Karpas-422 (cell line): ENCODE data around the gene ETS2. TPM values are rescaled to one million over a fixed set of nuclear protein-coding genes. Genes with fewer than 3 reads are reported as not detected.

ENCODE experiments used
- DNase-seq: peaks from one replicate; pipeline ENCODE4 v3.0.0-alpha.2; 2015
- H2AFZ ChIP-seq: fragments of 200-600 bp; sonication (generic); 2 replicates; pipeline ENCODE4 v1.6.1; 2014; ENCODE audit warnings: antibody characterized with exemption, low read length, mixed read lengths
- H3K27ac ChIP-seq: fragments of 200-600 bp; sonication (generic); 2 replicates; pipeline ENCODE4 v1.5.1; 2014; ENCODE audit warnings: mild to moderate bottlenecking, low read length, moderate library complexity
- H3K27me3 ChIP-seq: fragments of 200-600 bp; sonication (generic); 2 replicates; pipeline ENCODE4 v1.6.1; 2014; ENCODE audit warnings: low read length, mixed read lengths
- H3K36me3 ChIP-seq: fragments of 200-600 bp; sonication (generic); 2 replicates; pipeline ENCODE4 v1.6.1; 2014; ENCODE audit warnings: low read length, mixed read lengths; ENCODE audit not compliant: insufficient read depth
- H3K4me1 ChIP-seq: fragments of 200-600 bp; sonication (generic); 2 replicates; pipeline ENCODE4 v1.6.1; 2014; ENCODE audit warnings: mild to moderate bottlenecking, low read length, mixed read lengths
- H3K4me2 ChIP-seq: fragments of 200-600 bp; sonication (generic); 2 replicates; pipeline ENCODE4 v1.6.1; 2014; ENCODE audit warnings: low read length, low read depth, mild to moderate bottlenecking; ENCODE audit not compliant: poor library complexity, severe bottlenecking
- H3K4me3 ChIP-seq: fragments of 200-600 bp; sonication (generic); 2 replicates; pipeline ENCODE4 v1.5.1; 2014; ENCODE audit warnings: mild to moderate bottlenecking, antibody characterized with exemption, low read length, mixed read lengths
- H3K79me2 ChIP-seq: fragments of 200-600 bp; sonication (generic); 2 replicates; pipeline ENCODE4 v1.6.1; 2014; ENCODE audit warnings: mild to moderate bottlenecking, low read length, mixed read lengths
- H3K9ac ChIP-seq: fragments of 200-600 bp; sonication (generic); 2 replicates; pipeline ENCODE4 v1.6.0; 2014; ENCODE audit warnings: low read length
- H3K9me2 ChIP-seq: fragments of 200-600 bp; sonication (generic), shearing (Covaris generic); replicated peaks from 2 replicates; pipeline ENCODE4 v1.6.0; 2014; ENCODE audit warnings: mild to moderate bottlenecking, low read length, moderate library complexity; ENCODE audit not compliant: insufficient read depth
- H3K9me3 ChIP-seq: fragments of 300-700, 200-600 bp; sonication (generic); 2 replicates; pipeline ENCODE4 v1.6.1; 2014; ENCODE audit warnings: low read length, mixed read lengths
- H4K20me1 ChIP-seq: fragments of 200-600 bp; sonication (generic); 2 replicates; pipeline ENCODE4 v1.6.1; 2014; ENCODE audit warnings: mild to moderate bottlenecking, antibody characterized with exemption, low read length, low read depth; ENCODE audit not compliant: insufficient read depth
- total RNA-seq: library from RNA; depleted of rRNA; stranded (reverse); fragments of >200 nt; shearing (Covaris generic); gene quantifications from 2 replicates; pipeline ENCODE4 v1.2.3, GENCODE V29; 2014; ENCODE audit warnings: low replicate concordance

ETS2 gene
- total RNA-seq, 1 experiment from 2014 or later = 12.9 TPM

DNA sequence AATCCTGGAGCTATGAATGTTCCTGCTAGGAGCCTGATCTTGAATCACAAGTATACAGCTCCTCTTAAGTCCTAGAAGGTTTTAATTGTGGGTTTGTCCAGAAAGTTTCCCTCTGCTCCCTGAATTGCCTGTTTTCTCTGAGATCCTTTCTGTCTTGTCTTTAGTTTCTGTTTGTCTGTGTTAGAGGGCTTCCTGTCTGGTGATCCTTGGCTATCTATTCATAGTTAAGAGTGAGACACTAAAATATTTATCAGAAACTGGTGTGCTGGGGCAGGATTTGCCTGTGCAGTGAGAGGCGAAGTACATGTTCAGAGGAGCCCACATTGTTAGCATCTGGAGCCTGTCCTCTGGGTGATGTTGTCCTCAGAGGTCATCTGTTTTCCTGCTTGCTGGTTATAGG is 45.4 kb downstream of the ETS2 start:
- no peaks in the 10 kb centered on the region for H4K20me1 ChIP-seq
- H3K9ac ChIP-seq = no peak overlapping the region
- no peak overlapping the region for H2AFZ ChIP-seq
- no peak overlapping the region for H3K4me2 ChIP-seq
- H3K79me2 ChIP-seq = no peaks in the 10 kb centered on the region
- H3K9me3 ChIP-seq = no peaks in the 10 kb centered on the region
- no peak overlapping the region for H3K27ac ChIP-seq
- no peaks in the 10 kb centered on the region for H3K36me3 ChIP-seq
- DNase-seq = no peak
- no peaks in the 10 kb centered on the region for H3K27me3 ChIP-seq
- peaks cover 30% of the 10 kb centered on the region for H3K4me1 ChIP-seq
- no peak overlapping the region for H3K4me3 ChIP-seq
- H3K9me2 ChIP-seq = no peaks in the 10 kb centered on the region

DNA sequence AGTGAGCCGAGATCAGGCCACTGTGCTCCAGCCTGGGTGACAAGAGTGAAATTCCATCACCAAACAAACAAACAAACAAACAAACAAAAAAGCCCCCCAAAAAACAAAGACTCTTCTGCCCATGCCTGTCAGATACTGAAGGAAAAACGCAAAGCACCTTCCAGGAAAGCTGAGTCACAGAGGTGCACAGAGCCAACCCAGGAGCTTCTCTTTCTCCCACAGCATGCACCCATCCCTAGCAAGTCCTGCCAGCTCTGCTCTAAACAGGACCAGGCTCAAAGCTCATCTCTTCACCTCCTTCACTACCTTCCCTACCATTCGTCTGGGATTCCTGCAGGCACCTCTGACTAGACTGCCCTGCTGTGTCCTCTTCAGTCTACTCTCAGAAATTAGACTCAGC is 46.5 kb downstream of the ETS2 start:
- Histone ChIP-seq H3K79me2 (no peaks in the 10 kb centered on the region), H3K4me2 (no peak overlapping the region), H2AFZ (no peak overlapping the region), H3K9me3 (no peaks in the 10 kb centered on the region), H3K9me2 (no peaks in the 10 kb centered on the region), H4K20me1 (no peaks in the 10 kb centered on the region), H3K27ac (no peak overlapping the region), H3K4me1 (peaks cover 30% of the 10 kb centered on the region), H3K27me3 (no peaks in the 10 kb centered on the region), H3K4me3 (no peak overlapping the region), H3K9ac (no peak overlapping the region), H3K36me3 (no peaks in the 10 kb centered on the region)
- no peak for DNase-seq

GRCh38 chr21:38852708-38853107 is 47.0 kb downstream of the ETS2 start:
- H3K9ac ChIP-seq = no peak overlapping the region
- H3K4me2 ChIP-seq = peak overlapping the region; percentile 28
- no peak overlapping the region for H2AFZ ChIP-seq

GRCh38 chr21:38853421-38853919 is 47.7 kb downstream of the ETS2 start:
- H2AFZ ChIP-seq = no peak overlapping the region
- H3K36me3 ChIP-seq = no peaks in the 10 kb centered on the region
- H3K9me3 ChIP-seq = no peaks in the 10 kb centered on the region
- H3K4me1 ChIP-seq = peaks cover 33% of the 10 kb centered on the region
- H3K27ac ChIP-seq = peak overlapping the region; percentile 15; the same call in 1 of the 2 replicates
- H3K9me2 ChIP-seq = no peaks in the 10 kb centered on the region
- no peaks in the 10 kb centered on the region for H3K27me3 ChIP-seq
- no peaks in the 10 kb centered on the region for H4K20me1 ChIP-seq
- H3K9ac ChIP-seq = no peak overlapping the region
- H3K4me2 ChIP-seq = peak overlapping the region; percentile 28
- DNase-seq = peak; percentile 75
- H3K4me3 ChIP-seq = no peak overlapping the region
- H3K79me2 ChIP-seq = no peaks in the 10 kb centered on the region

More at GRCh38 chr21:38852708-38853107, 47.0 kb downstream of the ETS2 start:
- Histone ChIP-seq H3K79me2 (no peaks in the 10 kb centered on the region), H4K20me1 (no peaks in the 10 kb centered on the region), H3K27me3 (no peaks in the 10 kb centered on the region), H3K9me3 (no peaks in the 10 kb centered on the region), H3K36me3 (no peaks in the 10 kb centered on the region), H3K4me3 (no peak overlapping the region), H3K4me1 (peaks cover 30% of the 10 kb centered on the region), H3K9me2 (no peaks in the 10 kb centered on the region), H3K27ac (peak overlapping the region; percentile 15; the same call in 1 of the 2 replicates)
- no peak for DNase-seq

DNA sequence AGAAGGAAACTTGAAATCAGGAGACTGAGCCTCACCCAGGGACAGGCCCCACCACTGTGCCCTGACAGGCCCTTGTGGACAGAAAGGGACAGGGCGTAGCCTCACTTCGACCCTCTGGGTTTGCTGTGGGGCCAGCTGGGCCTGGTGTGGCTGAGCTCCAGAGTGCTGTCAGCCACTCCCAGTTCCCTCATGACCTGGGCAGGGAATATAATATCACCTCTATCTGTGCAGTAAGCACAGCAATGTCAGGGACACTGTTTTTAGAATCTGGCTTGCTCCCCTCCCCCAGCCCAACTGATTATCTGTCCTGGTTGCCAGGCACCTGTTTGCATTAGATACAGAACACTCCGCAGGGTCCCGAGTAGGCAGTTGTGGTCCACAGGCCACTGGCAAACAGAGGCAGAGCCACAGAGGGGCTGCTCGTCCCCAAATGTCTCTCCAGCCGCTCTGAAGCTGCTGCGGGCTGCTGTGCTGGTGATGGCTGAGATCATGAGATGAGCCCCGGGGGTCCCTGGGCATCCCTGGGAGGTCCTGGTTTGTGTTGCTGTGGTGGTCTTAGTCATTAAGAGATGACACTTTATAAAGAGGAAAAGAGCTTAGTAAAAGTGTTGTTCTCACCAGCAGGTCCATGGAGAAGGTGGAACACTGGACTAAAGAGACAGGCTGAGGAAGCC is 51.6 kb downstream of the ETS2 start:
- Histone ChIP-seq H3K9me2 (no peaks in the 10 kb centered on the region), H4K20me1 (no peaks in the 10 kb centered on the region), H3K27ac (no peak overlapping the region), H3K79me2 (no peaks in the 10 kb centered on the region), H3K9ac (no peak overlapping the region), H3K36me3 (no peaks in the 10 kb centered on the region), H3K4me1 (peaks cover 47% of the 10 kb centered on the region), H3K27me3 (no peaks in the 10 kb centered on the region), H3K9me3 (no peaks in the 10 kb centered on the region), H3K4me2 (no peak overlapping the region), H3K4me3 (no peak overlapping the region), H2AFZ (no peak overlapping the region)
- DNase-seq = no peak

- Histone ChIP-seq H3K4me2 (no peak overlapping the region), H3K9ac (no peak overlapping the region), H3K27me3 (no peaks in the 10 kb centered on the region)
Observed at GRCh38 chr21:38858026-38858811, 52.5 kb downstream of the ETS2 start.

DNA sequence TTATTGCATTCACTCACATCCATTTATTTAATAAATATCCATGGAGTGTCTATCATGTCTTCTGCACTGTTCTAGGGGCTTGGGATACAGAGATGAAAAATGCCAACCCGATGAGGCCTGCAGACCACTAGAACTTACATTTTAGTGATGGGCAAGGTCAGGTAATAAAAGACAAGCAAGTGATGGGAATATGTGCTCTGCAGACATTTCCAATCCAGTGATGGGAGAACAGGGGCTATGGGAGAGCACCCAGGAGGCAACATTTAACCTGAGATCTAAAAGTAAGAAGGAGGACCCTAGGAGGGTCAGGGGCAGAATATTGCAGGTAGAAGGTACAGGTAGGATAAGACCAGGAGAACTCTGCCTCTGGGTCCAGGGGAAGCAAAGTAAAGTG is 53.1 kb downstream of the ETS2 start:
- Histone ChIP-seq H3K9me3 (no peaks in the 10 kb centered on the region), H3K4me3 (no peak overlapping the region), H3K9ac (no peak overlapping the region), H3K27me3 (no peaks in the 10 kb centered on the region), H2AFZ (no peak overlapping the region), H3K4me2 (no peak overlapping the region), H3K27ac (no peak overlapping the region), H3K4me1 (peaks cover 46% of the 10 kb centered on the region), H3K9me2 (no peaks in the 10 kb centered on the region), H3K79me2 (no peaks in the 10 kb centered on the region), H3K36me3 (no peaks in the 10 kb centered on the region), H4K20me1 (no peaks in the 10 kb centered on the region)
- no peak for DNase-seq

More at GRCh38 chr21:38858026-38858811, 52.5 kb downstream of the ETS2 start:
- DNase-seq = no peak
- peaks cover 52% of the 10 kb centered on the region for H3K4me1 ChIP-seq
- no peak overlapping the region for H3K4me3 ChIP-seq
- no peak overlapping the region for H3K27ac ChIP-seq
- H4K20me1 ChIP-seq = no peaks in the 10 kb centered on the region
- H3K79me2 ChIP-seq = no peaks in the 10 kb centered on the region
- no peak overlapping the region for H2AFZ ChIP-seq
- H3K9me2 ChIP-seq = no peaks in the 10 kb centered on the region
- H3K9me3 ChIP-seq = no peaks in the 10 kb centered on the region
- no peaks in the 10 kb centered on the region for H3K36me3 ChIP-seq

GRCh38 chr21:38859852-38860251 is 54.1 kb downstream of the ETS2 start:
- no peak overlapping the region for H3K27ac ChIP-seq
- H2AFZ ChIP-seq = no peak overlapping the region

More at GRCh38 chr21:38859852-38860251, 54.1 kb downstream of the ETS2 start:
- H3K36me3 ChIP-seq = no peaks in the 10 kb centered on the region
- peaks cover 36% of the 10 kb centered on the region for H3K4me1 ChIP-seq
- H3K4me3 ChIP-seq = no peak overlapping the region
- no peaks in the 10 kb centered on the region for H3K9me2 ChIP-seq
- no peak overlapping the region for H3K9ac ChIP-seq
- no peaks in the 10 kb centered on the region for H3K27me3 ChIP-seq
- no peaks in the 10 kb centered on the region for H4K20me1 ChIP-seq
- no peak for DNase-seq
- no peaks in the 10 kb centered on the region for H3K9me3 ChIP-seq
- H3K4me2 ChIP-seq = no peak overlapping the region
- no peaks in the 10 kb centered on the region for H3K79me2 ChIP-seq
